K562 (cell line): ENCODE measurements around the gene PPP1R16B. TPM values are rescaled to one million over a fixed set of nuclear protein-coding genes. Genes with fewer than 3 reads are reported as not detected.
A peak's percentile ranks its signal among the peaks of the same experiment; 100 is the strongest.

ENCODE experiments used
- ATAC-seq: fragments of 200-7000 bp; cut with Tn5 transposase; 3 replicates; pipeline ENCODE4 v1.9.1; 2020; ENCODE audit warnings: moderate library complexity
- BruUV-seq: library from RNA; stranded (reverse); fragments of 400-500 nt; replicated peaks from 2 replicates; lab custom pipeline; 2021; lab: Mats Ljungman, UMichigan
- CTCF ChIA-PET: fragments of 300-600 bp; formaldehyde crosslinking; extraction: SDS; loops from one replicate; lab custom pipeline; 2021; ENCODE audit warnings: low intra/inter-chr PET ratio; lab: Yijun Ruan, JAX
- POLR2A ChIA-PET: fragments of 300-600, 350-650 bp; sonication (Branson Sonifier 250); formaldehyde crosslinking; extraction: SDS; loops from one replicate; lab custom pipeline; 2021; ENCODE audit warnings: antibody characterized with exemption, inconsistent platforms; lab: Yijun Ruan, JAX
- DNase-seq, 4 experiments: peaks; one replicate each; pipeline versions ENCODE4 v3.0.0 to v3.0.0-alpha.2; 2011 to 2018; ENCODE audit warnings: low spot score in 3 of 4, mixed read lengths in 3 of 4; ENCODE audit errors: extremely low read depth in 1 of 4
- FAIRE-seq: peaks from 2 replicates; lab custom pipeline; 2011; peaks lifted over from hg19 to GRCh38; lab: Jason Lieb, UNC
- H2AFZ ChIP-seq: 2 replicates; pipeline ENCODE4 v1.6.0; 2011; ENCODE audit warnings: low read depth, low read length, control low read depth, inconsistent platforms
- H3K27ac ChIP-seq: fragments of 200-600 bp; 3 replicates; pipeline ENCODE4 v1.8.0; 2011; ENCODE audit warnings: low read depth, mild to moderate bottlenecking, control low read depth, inconsistent platforms, low read length, moderate library complexity, mixed read lengths; ENCODE audit errors: extremely low read depth
- H3K27me3 ChIP-seq, 2 experiments: fragments of 300-600 bp in 1 of 2; 2 replicates in 1 of 2; 3 replicates in 1 of 2; pipeline versions ENCODE4 v1.6.0 to v1.8.0; 2011; ENCODE audit warnings: inconsistent platforms in 2 of 2, low read length in 2 of 2, mild to moderate bottlenecking in 1 of 2, mixed read lengths in 1 of 2, moderate library complexity in 1 of 2; ENCODE audit not compliant: control insufficient read depth in 2 of 2, insufficient read depth in 2 of 2
- H3K36me3 ChIP-seq: fragments of 300-600 bp; 3 replicates; pipeline ENCODE4 v1.8.0; 2011; ENCODE audit warnings: mild to moderate bottlenecking, low read length, inconsistent platforms; ENCODE audit not compliant: control insufficient read depth, insufficient read depth
- H3K4me1 ChIP-seq, 2 experiments: fragments of 200-600 bp in 1 of 2; replicated peaks in 1 of 2; 2 replicates in 1 of 2; 3 replicates in 1 of 2; pipeline versions ENCODE4 v1.5.1 to v1.8.0; 2011; ENCODE audit warnings: inconsistent platforms in 2 of 2, low read length in 2 of 2, mild to moderate bottlenecking in 1 of 2, mixed read lengths in 1 of 2, moderate library complexity in 1 of 2; ENCODE audit not compliant: control insufficient read depth in 2 of 2, insufficient read depth in 2 of 2
- H3K4me2 ChIP-seq: 2 replicates; pipeline ENCODE4 v1.6.1; 2011; ENCODE audit warnings: low read length, control low read depth, inconsistent platforms, mixed read lengths; ENCODE audit not compliant: insufficient read depth
- H3K4me3 ChIP-seq: fragments of 200-600 bp; sonication (generic), shearing (Covaris generic); 2 replicates; pipeline ENCODE4 v1.5.1; 2016; ENCODE audit warnings: control low read depth, inconsistent platforms
- H3K79me2 ChIP-seq: fragments of 200-600 bp; 3 replicates; pipeline ENCODE4 v1.8.0; 2011; ENCODE audit warnings: low read length, inconsistent platforms; ENCODE audit not compliant: control insufficient read depth, insufficient read depth
- H3K9ac ChIP-seq, 2 experiments: 2 replicates each; pipeline versions ENCODE4 v1.6.0 to v1.6.1; 2011; ENCODE audit warnings: low read depth in 2 of 2, low read length in 2 of 2, control low read depth in 1 of 2, inconsistent platforms in 1 of 2, mild to moderate bottlenecking in 1 of 2, mixed read lengths in 1 of 2; ENCODE audit not compliant: insufficient read depth in 1 of 2
- H3K9me1 ChIP-seq: one replicate; pipeline ENCODE4 v1.6.0; 2011; ENCODE audit warnings: inconsistent platforms, mild to moderate bottlenecking, low read length, moderate library complexity; ENCODE audit not compliant: control insufficient read depth, insufficient read depth
- H3K9me3 ChIP-seq: replicated peaks from 2 replicates; pipeline ENCODE4 v1.5.1; 2011; ENCODE audit warnings: low read depth, low read length, inconsistent platforms; ENCODE audit not compliant: control insufficient read depth, insufficient read depth
- H4K20me1 ChIP-seq: replicated peaks from 2 replicates; pipeline ENCODE4 v1.6.1; 2011; ENCODE audit warnings: low read length, inconsistent platforms, mixed read lengths; ENCODE audit not compliant: control insufficient read depth, insufficient read depth
- BCL6 ChIP-seq: fragments of 250-450 bp; sonication (Bioruptor Pico); IDR thresholded peaks from 2 replicates; pipeline ENCODE4 v1.4.0; 2020
- CREB3 ChIP-seq: fragments of 450-650 bp; conservative IDR thresholded peaks from 2 replicates; pipeline ENCODE4 v1.6.1; 2016; ENCODE audit warnings: missing genetic modification characterization, low read depth, mild to moderate bottlenecking, missing compliant biosample characterization, moderate library complexity
- DIDO1 ChIP-seq: fragments of 450-650 bp; IDR thresholded peaks from 2 replicates; pipeline ENCODE4 v1.6.1; 2016; ENCODE audit warnings: low read depth, missing biosample characterization, missing genetic modification characterization
- EHMT2 ChIP-seq: fragments of 450-650 bp; IDR thresholded peaks from 2 replicates; pipeline ENCODE4 v1.6.1; 2018; ENCODE audit warnings: antibody characterized with exemption
- FOXK2 ChIP-seq, 2 experiments: fragments of 450-650 bp; IDR thresholded peaks in 1 of 2; conservative IDR thresholded peaks in 1 of 2; 2 replicates each; pipeline ENCODE4 v1.6.1; 2016; ENCODE audit warnings: low read depth in 2 of 2, mild to moderate bottlenecking in 1 of 2
- GTF3C2 ChIP-seq: IDR thresholded peaks from 3 replicates; pipeline ENCODE4 v1.6.1; 2011; ENCODE audit warnings: borderline replicate concordance, mild to moderate bottlenecking, moderate library complexity; ENCODE audit not compliant: insufficient read length; ENCODE audit errors: extremely low read depth
- MCM3 ChIP-seq: fragments of 450-650 bp; IDR thresholded peaks from 2 replicates; pipeline ENCODE4 v1.6.1; 2016
- NFXL1 ChIP-seq: fragments of 450-650 bp; formaldehyde crosslinking; IDR thresholded peaks from 2 replicates; pipeline ENCODE4 v1.4.0; 2021; ENCODE audit warnings: mild to moderate bottlenecking
- NRF1 ChIP-seq, 2 experiments: fragments of 450-650 bp; IDR thresholded peaks in 1 of 2; conservative IDR thresholded peaks in 1 of 2; 2 replicates each; pipeline ENCODE4 v1.6.1; 2014; ENCODE audit warnings: mild to moderate bottlenecking in 2 of 2
- THAP7 ChIP-seq: fragments of 250-450 bp; sonication (Bioruptor Pico); IDR thresholded peaks from 2 replicates; pipeline ENCODE4 v1.5.0; 2021
- THRAP3 ChIP-seq: fragments of 450-650 bp; IDR thresholded peaks from 2 replicates; pipeline ENCODE4 v1.6.1; 2016; ENCODE audit warnings: mild to moderate bottlenecking, inconsistent platforms, borderline replicate concordance
- U2AF1 ChIP-seq: fragments of 200-400 bp; formaldehyde crosslinking; optimal IDR thresholded peaks from 2 replicates; pipeline ENCODE3; 2017; ENCODE audit warnings: mild to moderate bottlenecking, low read depth, low read length, moderate library complexity
- ZNF212 ChIP-seq: fragments of 450-650 bp; formaldehyde crosslinking; IDR thresholded peaks from 2 replicates; pipeline ENCODE4 v1.4.0; 2020; ENCODE audit warnings: mild to moderate bottlenecking
- WGBS: fragments of 100-300 bp; shearing (Covaris generic); methylation state at CpG from one replicate; pipeline ENCODE4 v1.1.6; 2016; ENCODE audit warnings: low coverage, mixed read lengths; ENCODE audit not compliant: insufficient coverage; ENCODE audit errors: missing lambda C conversion rate; 5-methylcytosine and 5-hydroxymethylcytosine counted together
- in situ Hi-C: fragments of 300-500 bp; cut with MboI; formaldehyde crosslinking; loops from 4 replicates; pipeline ENCODE4 v1.15.0; 2018; ENCODE audit warnings: inconsistent platforms, mixed read lengths
- intact Hi-C: fragments of 100-400 bp; cut with micrococcal nuclease; formaldehyde crosslinking; loops from 2 replicates; pipeline ENCODE4 v1.14.2; 2022
- polyA plus RNA-seq, 8 experiments: library from polyadenylated mRNA; depleted of rRNA in 4 of 8; stranded (reverse) in 5 of 8; unstranded in 3 of 8; fragments of >200 nt; fragmentation: Nextera tagmentation in 2 of 8; fragmentation: Illumina TruSeq in 1 of 8; extraction: Ambion mirVana in 2 of 8; extraction: Trizol in 1 of 8; gene quantifications; 2 replicates each; pipeline versions ENCODE4 v1.2.1 to v1.2.3, GENCODE V29; 2011 to 2014; ENCODE audit warnings: inconsistent platforms in 1 of 8, missing spikeins in 1 of 8
- total RNA-seq, 7 experiments: library from RNA; depleted of rRNA in 6 of 7; stranded (reverse); fragments of >200 nt in 6 of 7; fragmentation: Illumina TruSeq in 2 of 7; extraction: Trizol in 2 of 7; gene quantifications; 2 replicates each; pipeline versions ENCODE4 v1.2.1 to v1.2.3, GENCODE V29; 2011 to 2021; ENCODE audit warnings: low replicate concordance in 1 of 7

Gene PPP1R16B
- total and polyA plus RNA-seq, 9 of the 15 experiments (the other 6 are each of a cell fraction or from before 2014, with no cell fraction given) = 1.5 to 11.5 (median 6.8) TPM

GRCh38 chr20:38915355-38915754 lies 109.9 kb downstream of the PPP1R16B start:
- no peaks in the 10 kb centered on the region for H3K79me2 ChIP-seq
- no peaks in the 10 kb centered on the region; a peak in 1 of 5 replicates for H3K4me1 ChIP-seq
- 61% methylated on average over 7 of the region's 7 CpGs for WGBS
- FAIRE-seq = peak; percentile 15
- no peaks in the 10 kb centered on the region for H4K20me1 ChIP-seq
- no TSS peak for BruUV-seq
- ATAC-seq = no peak
- no peaks in the 10 kb centered on the region for H3K36me3 ChIP-seq
- H3K27ac ChIP-seq = no peak overlapping the region
- DNase-seq = no peak
- TF ChIP-seq NFXL1 (no peak), DIDO1 (tag) (no peak), THAP7 (no peak), BCL6 (no peak), EHMT2 (no peak)
- no peak overlapping the region for H3K4me3 ChIP-seq
- POLR2A ChIA-PET = no interaction called here
- intact Hi-C loops = no loop called here
- H3K4me2 ChIP-seq = no peak overlapping the region
- CTCF ChIA-PET = no interaction called here
- no peak overlapping the region for H2AFZ ChIP-seq
- no peaks in the 10 kb centered on the region for H3K9me3 ChIP-seq
- no peaks in the 10 kb centered on the region for H3K9me1 ChIP-seq
- in situ Hi-C loops = no loop called here
- no peak overlapping the region for H3K9ac ChIP-seq
- H3K27me3 ChIP-seq = peaks cover 0 to 6% of the 10 kb centered on the region in 2 experiments; a peak in 2 of 5 replicates

GRCh38 chr20:38917657-38918056 lies 112.2 kb downstream of the PPP1R16B start:
- ATAC-seq = no peak
- no peaks in the 10 kb centered on the region for H3K36me3 ChIP-seq
- TF ChIP-seq THRAP3 (no peak), FOXK2 (conservative IDR thresholded peaks at IDR 0.05 in 1 of 2, IDR thresholded peaks at IDR 0.05 in 1 of 2; ENCODE audit: low read depth in 2 of 2) (no peak), NRF1 (conservative IDR thresholded peaks at IDR 0.05 in 1 of 2, IDR thresholded peaks at IDR 0.05 in 1 of 2) (no peak), ZNF212 (CRISPR knock-in tag) (no peak), CREB3 (tag) (no peak), MCM3 (no peak), GTF3C2 (no peak), U2AF1 (no peak)

More at GRCh38 chr20:38917657-38918056, 112.2 kb downstream of the PPP1R16B start:
- no peak overlapping the region for H3K9ac ChIP-seq
- H3K27me3 ChIP-seq = peaks cover 0 to 16% of the 10 kb centered on the region in 2 experiments; a peak in 2 of 5 replicates
- DNase-seq = no peak
- ChIA-PET CTCF (no interaction called here), POLR2A (interaction anchor here (1.2 to 2.1 kb wide), 2 partner anchors 8 to 10 kb away, joined by 5 to 9 read pairs; partner anchors contain the start of gene FAM83D)
- no peaks in the 10 kb centered on the region; a peak in 1 of 5 replicates for H3K4me1 ChIP-seq
- H3K27ac ChIP-seq = no peak overlapping the region
- H3K4me3 ChIP-seq = no peak overlapping the region
- H3K9me3 ChIP-seq = no peaks in the 10 kb centered on the region
- no TSS peak for BruUV-seq
- intact Hi-C loops (no loop called here), in situ Hi-C loops (no loop called here)
- H3K79me2 ChIP-seq = no peaks in the 10 kb centered on the region
- no peaks in the 10 kb centered on the region for H3K9me1 ChIP-seq
- no peak overlapping the region for H3K4me2 ChIP-seq
- WGBS = 61% methylated on average over 4 of the region's 4 CpGs
- H2AFZ ChIP-seq = no peak overlapping the region
- no peaks in the 10 kb centered on the region for H4K20me1 ChIP-seq
- FAIRE-seq = no peak
